Natural killer cell (primary cell): ENCODE results near the gene DUOXA1. TPM values are rescaled to one million over a fixed set of nuclear protein-coding genes. Genes with fewer than 3 reads are reported as not detected.

Source experiments
- ATAC-seq, 3 donors: fragments of 150-1000 bp in 2 of 3; fragments of 200-7000 bp in 1 of 3; cut with Tn5 transposase; 1 replicate in 1 of 3; 2 replicates in 2 of 3; pipeline ENCODE4 v1.10.0; 2021; ENCODE audit warnings: mild to moderate bottlenecking in 2 of 3, moderate library complexity in 2 of 3
- DNase-seq, 2 donors: peaks; one replicate each; pipeline versions ENCODE4 v3.0.0 to v3.0.0-alpha.2; 2013 to 2021; ENCODE audit warnings: mixed read lengths in 1 of 2
- H3K27ac ChIP-seq: one replicate; pipeline ENCODE4 v1.5.1; 2013; ENCODE audit warnings: mild to moderate bottlenecking, low read length
- H3K27me3 ChIP-seq: one replicate; pipeline ENCODE4 v1.6.1; 2013; ENCODE audit warnings: low read length; ENCODE audit not compliant: control insufficient read depth, insufficient read depth
- H3K36me3 ChIP-seq: one replicate; pipeline ENCODE4 v1.6.1; 2013; ENCODE audit warnings: low read length; ENCODE audit not compliant: control insufficient read depth, insufficient read depth
- H3K4me1 ChIP-seq: one replicate; pipeline ENCODE4 v1.6.1; 2013; ENCODE audit warnings: low read length; ENCODE audit not compliant: control insufficient read depth, insufficient read depth
- H3K4me3 ChIP-seq: one replicate; pipeline ENCODE4 v1.5.1; 2013; ENCODE audit warnings: low read length
- H3K9me3 ChIP-seq: one replicate; pipeline ENCODE4 v1.6.1; 2013; ENCODE audit warnings: low read length; ENCODE audit not compliant: control insufficient read depth, insufficient read depth
- H3K27ac Mint-ChIP-seq, 2 donors: one replicate each; pipeline ENCODE4 v1.8.0; 2022; ENCODE audit warnings: mild to moderate bottlenecking in 2 of 2, mixed read lengths in 2 of 2, moderate library complexity in 1 of 2
- H3K27me3 Mint-ChIP-seq, 2 donors: one replicate each; pipeline ENCODE4 v1.8.0; 2022; ENCODE audit warnings: low read depth in 2 of 2, mixed read lengths in 2 of 2
- H3K36me3 Mint-ChIP-seq: one replicate; pipeline ENCODE4 v1.8.0; 2022; ENCODE audit warnings: mixed read lengths
- H3K4me1 Mint-ChIP-seq, 2 donors: one replicate each; pipeline ENCODE4 v1.8.0; 2022; ENCODE audit warnings: mixed read lengths in 2 of 2
- H3K4me3 Mint-ChIP-seq: one replicate; pipeline ENCODE4 v1.8.0; 2022; ENCODE audit warnings: mild to moderate bottlenecking, moderate library complexity, mixed read lengths
- H3K9me3 Mint-ChIP-seq, 2 donors: one replicate each; pipeline ENCODE4 v1.8.0; 2022; ENCODE audit warnings: mixed read lengths in 2 of 2
- WGBS: methylation state at CpG from one replicate; pipeline ENCODE4 v1.1.7; 2013; ENCODE audit warnings: missing lambda C conversion rate; ENCODE audit not compliant: insufficient coverage; 5-methylcytosine and 5-hydroxymethylcytosine counted together
- intact Hi-C: fragments of 100-400 bp; cut with micrococcal nuclease; formaldehyde crosslinking; loops from one replicate; pipeline ENCODE4 v1.14.2; 2022
- total RNA-seq, 4 donors: library from RNA; stranded (reverse); fragments of 120-200 nt in 1 of 4; gene quantifications; one replicate each; pipeline versions ENCODE4 v1.2.3 to v1.2.4, GENCODE V29; 2013 to 2022
- TF ChIP-seq, protein P1 (sequence below): fragments of 200-600 bp; IDR thresholded peaks from one replicate; pipeline ENCODE4 v1.8.0; 2022; ENCODE audit warnings: antibody characterized with exemption

The DUOXA1 gene
- total RNA-seq, 3 donors from 2014 or later (not counting 1 experiment from before 2014, with no cell fraction given): 0.39 to 0.40 TPM; not detected in 1

DNA sequence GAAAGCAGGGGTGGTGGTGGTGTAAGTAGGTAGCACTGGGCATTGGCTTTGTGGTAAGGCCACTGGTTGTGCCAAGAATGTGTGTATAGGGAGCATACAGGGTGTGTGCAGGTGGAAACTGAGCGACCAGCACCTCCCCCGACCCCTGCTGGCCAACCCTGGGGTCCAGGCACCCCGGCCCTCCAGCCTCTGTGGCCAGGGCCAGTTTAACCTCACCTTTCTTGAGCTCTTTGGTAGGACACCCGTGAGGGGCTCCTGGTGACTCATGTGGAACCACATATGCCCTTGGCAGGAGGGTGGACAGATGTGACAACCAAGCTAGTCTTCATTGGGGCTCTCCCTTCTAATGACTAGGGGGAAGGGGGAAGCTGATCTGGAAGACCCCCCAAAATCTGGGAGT lies 38.6 kb upstream of the DUOXA1 start:
- H3K9me3 ChIP-seq: no peaks in the 10 kb centered on the region
- ATAC-seq (no peak), DNase-seq (no peak)
- H3K4me1 Mint-ChIP-seq: peaks cover 6 to 29% of the 10 kb centered on the region in 2 donors
- peak overlapping the region; percentile 81 for H3K27ac ChIP-seq
- no peaks in the 10 kb centered on the region for H3K27me3 ChIP-seq
- WGBS: 86% methylated on average over 4 of the region's 4 CpGs
- H3K36me3 ChIP-seq: no peaks in the 10 kb centered on the region
- peaks cover 29% of the 10 kb centered on the region for H3K4me1 ChIP-seq
- TF ChIP-seq, protein P1, sequence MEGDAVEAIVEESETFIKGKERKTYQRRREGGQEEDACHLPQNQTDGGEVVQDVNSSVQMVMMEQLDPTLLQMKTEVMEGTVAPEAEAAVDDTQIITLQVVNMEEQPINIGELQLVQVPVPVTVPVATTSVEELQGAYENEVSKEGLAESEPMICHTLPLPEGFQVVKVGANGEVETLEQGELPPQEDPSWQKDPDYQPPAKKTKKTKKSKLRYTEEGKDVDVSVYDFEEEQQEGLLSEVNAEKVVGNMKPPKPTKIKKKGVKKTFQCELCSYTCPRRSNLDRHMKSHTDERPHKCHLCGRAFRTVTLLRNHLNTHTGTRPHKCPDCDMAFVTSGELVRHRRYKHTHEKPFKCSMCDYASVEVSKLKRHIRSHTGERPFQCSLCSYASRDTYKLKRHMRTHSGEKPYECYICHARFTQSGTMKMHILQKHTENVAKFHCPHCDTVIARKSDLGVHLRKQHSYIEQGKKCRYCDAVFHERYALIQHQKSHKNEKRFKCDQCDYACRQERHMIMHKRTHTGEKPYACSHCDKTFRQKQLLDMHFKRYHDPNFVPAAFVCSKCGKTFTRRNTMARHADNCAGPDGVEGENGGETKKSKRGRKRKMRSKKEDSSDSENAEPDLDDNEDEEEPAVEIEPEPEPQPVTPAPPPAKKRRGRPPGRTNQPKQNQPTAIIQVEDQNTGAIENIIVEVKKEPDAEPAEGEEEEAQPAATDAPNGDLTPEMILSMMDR: no peak
- H3K4me3 ChIP-seq: no peak overlapping the region
- peak overlapping the region; percentile 31 for H3K4me3 Mint-ChIP-seq
- peak overlapping the region; percentile 64 to 81 for H3K27ac Mint-ChIP-seq
- intact Hi-C loops: no loop called here
- H3K9me3 Mint-ChIP-seq: no peaks in the 10 kb centered on the region
- no peaks in the 10 kb centered on the region for H3K27me3 Mint-ChIP-seq
- H3K36me3 Mint-ChIP-seq: no peaks in the 10 kb centered on the region

DNA sequence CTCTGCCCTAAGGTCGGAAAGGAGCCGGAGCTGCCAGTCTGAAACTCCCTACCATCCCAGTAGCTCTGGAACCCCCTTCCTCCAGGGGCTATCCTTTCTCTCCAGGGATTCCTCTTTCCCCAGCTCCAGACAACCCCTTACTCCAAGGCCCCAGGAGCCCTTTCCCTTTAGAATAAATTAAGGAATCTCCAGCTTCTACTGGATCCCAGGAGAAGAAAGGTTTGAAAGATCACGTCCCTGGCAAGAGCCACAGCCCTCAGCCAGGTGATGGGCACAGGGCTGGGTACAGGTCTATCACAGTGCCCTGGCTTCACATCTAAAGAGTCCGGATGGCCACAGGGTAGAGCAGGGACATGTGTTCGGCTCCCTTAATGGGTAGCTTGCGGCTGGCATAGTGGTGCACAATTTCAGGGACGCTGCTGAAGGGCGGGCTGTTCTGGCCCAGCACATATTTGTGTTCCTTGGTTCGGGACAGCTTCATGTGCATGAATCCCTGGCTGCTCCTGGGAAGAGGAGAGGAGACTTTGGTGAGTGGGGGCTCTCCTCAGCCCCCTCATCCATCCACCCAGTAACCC lies 38.0 kb upstream of the DUOXA1 start:
- peaks cover 6 to 35% of the 10 kb centered on the region in 2 donors for H3K4me1 Mint-ChIP-seq
- DNase-seq: no peak
- Histone ChIP-seq H3K4me3 (peak overlapping the region; percentile 70), H3K4me1 (peaks cover 32% of the 10 kb centered on the region), H3K27me3 (no peaks in the 10 kb centered on the region), H3K36me3 (no peaks in the 10 kb centered on the region), H3K27ac (peak overlapping the region; percentile 81), H3K9me3 (no peaks in the 10 kb centered on the region)
- peak overlapping the region; percentile 46 to 81 for H3K27ac Mint-ChIP-seq
- no peak for ATAC-seq
- TF ChIP-seq, protein P1: no peak
- intact Hi-C loops: loop anchor here (1.0 kb wide), 1 partner anchor 31 kb away; no protein-coding TSS in a partner anchor
- WGBS: 74% methylated on average over 9 of the region's 9 CpGs
- no peaks in the 10 kb centered on the region for H3K27me3 Mint-ChIP-seq
- H3K9me3 Mint-ChIP-seq: no peaks in the 10 kb centered on the region
- no peaks in the 10 kb centered on the region for H3K36me3 Mint-ChIP-seq
- H3K4me3 Mint-ChIP-seq: peak overlapping the region; percentile 77

DNA sequence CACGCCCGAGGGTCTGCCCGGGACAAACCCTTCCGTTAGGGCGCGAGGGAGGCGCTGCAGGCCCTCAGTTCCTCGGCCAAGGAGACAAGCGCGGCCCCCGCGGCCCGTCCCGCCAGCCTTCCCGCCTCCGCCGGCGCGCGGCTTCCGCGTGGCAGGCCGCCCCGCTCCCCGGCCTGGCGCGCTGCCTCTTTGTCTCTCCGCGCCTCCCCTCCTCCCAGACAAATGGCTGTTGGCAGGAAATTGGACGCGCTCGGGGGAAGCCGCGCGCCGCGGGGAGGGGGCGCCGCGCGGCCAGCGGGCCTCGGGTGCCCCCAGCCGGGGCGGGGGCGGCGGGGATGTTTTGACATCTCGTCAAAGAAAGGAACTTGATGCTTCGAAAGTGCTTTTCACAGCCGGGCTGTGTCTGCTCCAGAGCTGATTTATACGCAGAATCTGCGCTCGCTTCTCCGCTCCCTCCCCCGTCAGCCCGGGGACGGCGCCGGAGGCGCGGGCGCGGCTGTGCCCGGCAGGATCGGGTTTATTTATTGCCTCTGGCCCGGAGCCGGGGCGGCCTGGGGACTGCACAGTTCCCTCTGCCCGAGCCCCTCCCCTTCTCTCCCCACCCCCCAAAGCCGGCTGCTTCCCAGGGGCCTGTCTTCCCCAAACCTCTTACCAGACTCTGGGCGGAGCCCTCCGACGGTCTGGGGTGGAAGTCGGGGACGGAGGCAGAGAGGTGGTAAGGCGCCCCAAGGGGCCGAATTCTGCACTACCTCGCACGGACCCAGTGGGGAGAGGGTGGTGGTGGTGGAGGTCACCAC lies 37.4 kb upstream of the DUOXA1 start:
- Mint-ChIP-seq H3K36me3 (no peaks in the 10 kb centered on the region), H3K9me3 (no peaks in the 10 kb centered on the region), H3K27me3 (no peaks in the 10 kb centered on the region), H3K27ac (peak overlapping the region; percentile 46 to 81), H3K4me1 (peaks cover 6 to 35% of the 10 kb centered on the region in 2 donors), H3K4me3 (peak overlapping the region; percentile 77)
- DNase-seq: peak; percentile 71 to 89
- peak overlapping the region; percentile 70 for H3K4me3 ChIP-seq
- peak overlapping the region; percentile 81 for H3K27ac ChIP-seq
- H3K36me3 ChIP-seq: no peaks in the 10 kb centered on the region
- H3K9me3 ChIP-seq: no peaks in the 10 kb centered on the region
- peak; percentile 92 to 95 (median 94) for ATAC-seq
- H3K4me1 ChIP-seq: peaks cover 34% of the 10 kb centered on the region
- no peaks in the 10 kb centered on the region for H3K27me3 ChIP-seq
- intact Hi-C loops: loop anchor here (1.0 kb wide), 1 partner anchor 31 kb away; no protein-coding TSS in a partner anchor
- TF ChIP-seq, protein P1: peak; percentile 66
- WGBS: under 1% methylated on average over 78 of the region's 79 CpGs
